Muscle of arm (tissue), 12 donors: ENCODE results near the gene LYZL6. TPM values are rescaled to one million over a fixed set of nuclear protein-coding genes. Genes with fewer than 3 reads are reported as not detected.
"Not testable (repeated sequence)": the region's sequence is repeated elsewhere in the genome, so short reads cannot be mapped to it uniquely, and the experiment has no call there.

Experiments
- DNase-seq: peaks from one replicate; pipeline ENCODE4 v3.0.0-alpha.2; 2013
- polyA plus RNA-seq, 12 donors: library from polyadenylated mRNA; unstranded; fragments of 120-200 nt; gene quantifications; one replicate each; pipeline ENCODE4 v1.2.1, GENCODE V29; 2013; ENCODE audit not compliant: insufficient read length in 12 of 12

LYZL6 gene
- polyA plus RNA-seq, 12 donors, result not detected

GRCh38 chr17:35906926-35907637 is 36.4 kb downstream of the LYZL6 start:
- DNase-seq, result no peak

DNA sequence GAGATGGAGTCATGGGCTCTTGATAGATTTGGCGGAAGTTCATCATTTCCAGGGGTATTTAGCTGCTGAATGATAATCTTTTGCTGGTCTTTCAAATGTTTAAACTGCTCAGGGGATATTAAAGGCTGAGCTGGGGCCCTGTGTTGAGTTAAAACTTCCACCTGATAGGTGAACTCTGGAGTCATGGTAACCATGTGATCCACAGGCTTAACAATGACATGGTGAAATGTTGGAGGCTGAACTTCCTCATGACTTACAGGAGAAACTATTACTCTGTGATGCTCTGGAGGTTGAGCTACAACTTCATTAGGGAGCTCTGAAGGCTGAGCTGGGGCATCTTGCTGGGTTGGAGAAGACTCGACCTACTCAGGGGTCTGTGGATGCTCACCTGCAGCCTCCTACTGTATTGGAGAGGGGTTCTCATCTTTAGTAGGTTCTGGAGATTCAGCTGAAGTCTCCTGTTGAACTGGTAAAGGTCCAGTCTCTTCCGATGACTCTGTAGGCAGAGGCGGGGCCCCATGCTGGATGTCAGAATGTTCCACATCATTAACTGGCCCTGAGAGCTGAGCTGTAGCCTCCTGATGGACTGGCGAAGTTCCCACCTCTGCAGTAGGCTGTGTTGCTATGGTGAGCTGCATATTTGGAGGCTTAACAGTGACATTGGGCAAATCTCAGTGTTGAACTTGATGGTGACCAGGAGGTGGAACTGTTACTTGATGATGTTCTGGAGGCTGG is 37.2 kb downstream of the LYZL6 start:
- DNase-seq, result no peak

GRCh38 chr17:35903451-35903850 is 40.1 kb downstream of the LYZL6 start:
- DNase-seq, result no peak

- no peak for DNase-seq
Observed at GRCh38 chr17:35901631-35902175, 41.8 kb downstream of the LYZL6 start.

DNA sequence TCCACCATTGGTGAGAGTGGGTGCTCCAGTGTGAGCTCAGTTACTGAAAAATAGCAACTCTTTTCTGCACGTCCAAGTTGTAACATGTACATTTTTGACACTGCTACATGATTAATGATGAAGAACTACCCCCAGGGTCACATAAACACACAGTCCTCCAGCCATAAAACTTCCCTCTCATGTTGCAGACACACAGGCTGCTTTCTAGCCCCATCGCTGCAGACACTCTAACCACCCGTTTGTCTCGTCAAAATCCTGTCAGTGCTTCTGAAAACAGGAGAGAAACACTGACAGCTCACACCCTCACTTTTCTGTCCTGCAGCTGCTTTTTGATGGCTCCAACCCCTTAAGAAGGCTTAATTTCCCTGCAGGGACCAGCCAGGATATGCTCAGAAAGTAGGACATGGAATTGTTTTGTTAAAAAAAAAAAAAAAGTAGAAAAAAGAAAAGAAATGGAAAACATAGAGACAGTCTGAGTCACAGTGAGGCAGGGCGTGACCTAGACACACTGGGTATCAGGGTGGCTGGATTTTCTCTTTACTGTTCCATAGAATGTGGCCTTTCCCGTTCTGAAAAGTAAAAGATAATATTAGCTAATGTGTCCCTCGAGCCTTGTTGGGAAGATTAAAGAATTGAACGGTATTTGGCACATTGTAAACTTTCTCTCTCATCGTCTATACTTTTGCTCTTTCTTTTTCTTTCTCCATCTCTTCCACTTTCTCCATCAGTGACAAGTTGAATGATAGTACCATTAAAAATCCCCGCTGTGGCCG is 42.6 kb downstream of the LYZL6 start:
- no peak for DNase-seq

DNA sequence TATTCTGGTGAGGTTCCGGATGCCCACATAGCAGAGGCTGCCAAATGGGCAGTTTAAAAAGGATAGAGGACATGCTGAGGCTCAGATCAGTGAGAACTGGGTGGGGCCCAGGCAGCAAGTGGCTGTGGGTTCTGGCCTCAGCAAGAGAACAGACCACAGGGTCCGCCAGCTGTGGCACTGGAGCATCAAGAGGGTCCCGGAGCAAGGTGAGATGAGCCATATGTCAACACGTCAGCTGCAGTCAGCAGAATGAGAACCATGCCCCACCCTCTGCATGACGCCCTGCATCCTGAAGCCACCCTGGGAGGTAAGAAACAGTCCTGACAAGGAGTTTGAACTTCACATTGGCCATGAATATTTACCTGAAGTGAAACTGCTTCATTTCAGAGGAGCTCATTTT is 43.2 kb downstream of the LYZL6 start:
- no peak for DNase-seq

DNA sequence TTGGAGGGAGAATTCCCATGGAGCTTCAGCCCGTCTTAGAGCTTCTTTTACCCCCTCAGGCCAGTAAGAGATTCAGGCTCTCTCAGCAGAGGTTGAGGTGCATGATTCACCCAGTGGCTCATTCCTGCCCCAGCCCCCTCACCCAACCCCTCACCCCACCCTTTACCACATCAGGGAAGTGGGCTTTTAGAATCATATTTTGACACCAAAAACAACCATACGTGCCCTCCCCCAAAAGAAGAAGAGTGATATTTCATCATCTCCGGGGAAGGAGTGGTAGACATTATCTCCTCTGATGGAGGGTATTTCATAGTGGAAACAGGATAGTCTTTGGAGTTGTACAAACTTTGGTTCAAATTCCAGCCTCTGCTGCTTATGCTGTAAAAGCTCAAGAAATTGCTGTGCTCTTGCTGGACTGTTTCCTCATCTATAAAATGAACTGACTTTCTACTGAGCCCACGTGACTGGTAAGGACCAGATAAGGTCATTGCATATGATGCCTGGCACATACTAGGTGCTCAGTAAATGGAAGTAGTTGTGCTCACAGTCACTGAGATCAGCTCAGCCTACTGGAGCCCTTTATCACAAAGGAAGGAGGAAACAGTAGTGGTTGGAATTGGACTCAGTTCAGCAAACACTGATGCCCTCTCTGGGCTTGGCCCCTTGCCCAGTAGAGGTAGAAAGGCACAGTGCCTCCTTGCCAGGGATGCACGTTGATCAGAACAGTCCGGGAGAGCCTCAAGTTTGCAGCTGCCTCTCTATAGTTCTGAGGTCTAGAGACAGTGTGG is 45.0 kb downstream of the LYZL6 start:
- DNase-seq, result no peak

DNA sequence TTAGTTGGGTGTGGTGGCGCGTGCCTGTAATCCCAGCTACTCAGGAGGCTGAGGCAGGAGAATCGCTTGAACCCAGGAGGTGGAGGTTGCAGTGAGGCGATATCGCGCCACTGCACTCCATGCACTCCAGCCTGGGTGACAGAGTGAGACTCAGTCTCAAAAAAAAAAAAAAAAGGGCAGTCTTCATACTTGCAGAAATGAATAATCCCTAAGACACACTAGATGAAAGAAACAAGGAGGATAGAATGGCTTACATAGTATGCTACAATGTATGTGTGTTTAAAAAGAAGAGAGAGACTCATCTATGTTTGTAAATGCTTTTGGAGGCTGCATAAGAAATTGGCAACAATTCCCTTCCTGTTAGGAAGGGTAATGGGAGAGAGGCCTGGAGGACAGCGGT is 45.7 kb downstream of the LYZL6 start:
- DNase-seq, result not testable (repeated sequence)

- DNase-seq, result no peak
Observed at GRCh38 chr17:35895636-35896587, 47.6 kb downstream of the LYZL6 start.

DNA sequence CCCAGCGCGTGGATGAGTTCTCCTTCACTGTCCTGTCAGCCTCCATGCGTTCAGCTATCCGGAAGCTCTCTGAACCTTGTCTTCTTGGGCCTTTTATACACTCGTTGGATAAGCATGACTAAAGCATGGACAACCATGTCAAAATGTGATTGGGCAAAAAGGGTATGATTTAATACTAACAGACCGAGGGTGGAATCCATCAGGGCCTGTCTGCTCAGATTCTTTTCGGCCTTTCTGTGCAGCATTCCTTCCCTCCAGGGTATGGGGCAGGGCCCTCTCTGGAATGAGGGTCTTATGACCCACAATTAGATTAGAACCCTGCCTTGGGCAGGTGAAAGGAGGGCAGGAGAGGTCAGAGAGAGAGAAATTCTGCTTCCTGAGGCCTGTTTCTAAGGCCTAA is 49.3 kb downstream of the LYZL6 start:
- DNase-seq, result no peak

DNA sequence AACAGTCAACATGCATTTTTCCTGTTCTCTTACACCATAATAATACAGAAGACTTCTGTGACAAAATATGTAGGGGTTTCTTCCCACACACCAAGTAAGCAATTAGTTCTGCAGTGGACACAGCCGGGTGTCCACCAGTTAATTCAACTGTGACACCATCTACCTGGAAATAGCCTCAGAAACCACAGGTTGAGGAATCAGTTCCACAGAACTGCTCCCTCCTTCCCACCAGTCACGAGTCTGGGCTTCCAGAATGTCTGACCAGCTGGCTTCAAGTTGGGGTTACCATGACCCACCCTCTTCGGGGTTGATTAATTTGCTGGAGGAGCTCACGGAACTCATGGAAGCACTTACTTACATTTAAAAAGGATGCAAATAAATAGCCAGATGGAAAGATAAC is 49.8 kb downstream of the LYZL6 start:
- no peak for DNase-seq

GRCh38 chr17:35892091-35893035 is 51.1 kb downstream of the LYZL6 start:
- no peak for DNase-seq

GRCh38 chr17:35891269-35891668 is 52.2 kb downstream of the LYZL6 start:
- DNase-seq, result no peak

- no peak for DNase-seq
Observed at GRCh38 chr17:35890774-35891155, 52.7 kb downstream of the LYZL6 start.

GRCh38 chr17:35889818-35890773 is 53.4 kb downstream of the LYZL6 start:
- peak; percentile 15 for DNase-seq

GRCh38 chr17:35889241-35889640 is 54.3 kb downstream of the LYZL6 start:
- no peak for DNase-seq
